Suprapubic skin (tissue), 4 donors: ENCODE data around the gene RSPH10B2. TPM values are rescaled to one million over a fixed set of nuclear protein-coding genes. Genes with fewer than 3 reads are reported as not detected.
"Not testable (repeated sequence)": the region's sequence is repeated elsewhere in the genome, so short reads cannot be mapped to it uniquely, and the experiment has no call there.

ENCODE experiments used
- DNase-seq, 2 donors: peaks; one replicate each; pipeline ENCODE4 v3.0.0-alpha.2; 2019; ENCODE audit warnings: low spot score in 2 of 2
- H3K27ac ChIP-seq: fragments of 200-600 bp; sonication (generic); one replicate; pipeline ENCODE4 v1.5.1; 2019
- H3K27me3 ChIP-seq: fragments of 200-600 bp; sonication (generic); one replicate; pipeline ENCODE4 v1.5.1; 2019
- H3K36me3 ChIP-seq: fragments of 200-600 bp; sonication (generic); one replicate; pipeline ENCODE4 v1.5.1; 2019
- H3K4me1 ChIP-seq: fragments of 200-600 bp; sonication (generic); one replicate; pipeline ENCODE4 v1.5.1; 2019
- H3K4me3 ChIP-seq: fragments of 200-600 bp; sonication (generic); one replicate; pipeline ENCODE4 v1.5.1; 2019; ENCODE audit warnings: mild to moderate bottlenecking
- H3K9me3 ChIP-seq: fragments of 200-600 bp; sonication (generic); one replicate; pipeline ENCODE4 v1.5.1; 2019
- EP300 ChIP-seq: sonication (generic); formaldehyde crosslinking; IDR thresholded peaks from one replicate; pipeline ENCODE4 v1.6.1; 2017; ENCODE audit warnings: antibody characterized with exemption
- POLR2A ChIP-seq, 2 donors: fragments of 450-650 bp; IDR thresholded peaks; one replicate each; pipeline ENCODE4 v1.6.1; 2017; ENCODE audit warnings: antibody characterized with exemption in 2 of 2, mild to moderate bottlenecking in 2 of 2, moderate library complexity in 2 of 2
- POLR2AphosphoS5 ChIP-seq, 3 donors: sonication (generic); formaldehyde crosslinking; IDR thresholded peaks; one replicate each; pipeline ENCODE4 v1.6.1; 2017; ENCODE audit warnings: antibody characterized with exemption in 3 of 3
- WGBS: methylation state at CpG from one replicate; pipeline ENCODE4 v1.1.5; 2018; 5-methylcytosine and 5-hydroxymethylcytosine counted together
- total RNA-seq, 4 donors: library from RNA; depleted of rRNA; stranded (reverse); fragments of >200 nt; gene quantifications; one replicate each; pipeline ENCODE4 v1.1.0, GENCODE V29; 2016
- TF ChIP-seq, protein P1 (sequence below), 2 donors: fragments of 200-600 bp in 1 of 2; fragments of 450-650 bp in 1 of 2; sonication (generic) in 1 of 2; IDR thresholded peaks; one replicate each; pipeline ENCODE4 v1.5.1; 2016 to 2019; ENCODE audit warnings: antibody characterized with exemption in 2 of 2, mild to moderate bottlenecking in 1 of 2, moderate library complexity in 1 of 2

Gene RSPH10B2
- total RNA-seq, 4 donors from 2014 or later: not detected

DNA sequence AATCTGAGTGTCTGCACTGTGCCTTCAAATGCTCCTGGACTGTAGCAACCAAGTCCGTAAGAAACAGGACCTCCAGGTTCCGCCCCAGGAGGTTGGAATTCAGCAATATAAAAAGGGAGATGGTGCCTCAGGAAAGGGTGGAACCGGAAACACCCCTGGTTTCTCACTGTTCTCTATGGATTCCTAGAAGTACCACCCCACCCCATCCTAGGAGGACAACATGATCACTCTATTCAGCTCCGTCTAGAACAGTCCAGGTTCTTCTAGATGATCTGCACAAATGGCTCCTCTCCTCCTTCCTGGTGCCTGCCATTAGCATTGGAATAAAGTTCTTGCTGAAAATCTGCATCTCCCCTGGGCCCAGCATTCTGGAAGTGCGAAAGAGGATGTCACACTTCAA lies 39.5 kb upstream of the RSPH10B2 start:
- Histone ChIP-seq H3K27ac (no peak overlapping the region), H3K27me3 (peaks cover 18% of the 10 kb centered on the region), H3K4me1 (no peaks in the 10 kb centered on the region), H3K9me3 (no peaks in the 10 kb centered on the region), H3K36me3 (no peaks in the 10 kb centered on the region), H3K4me3 (no peak overlapping the region)
- WGBS: 79% methylated on average over 5 of the region's 5 CpGs
- no peak for TF ChIP-seq POLR2A (IDR thresholded peaks at IDR 0.05)
- TF ChIP-seq EP300: no peak
- TF ChIP-seq, protein P1, sequence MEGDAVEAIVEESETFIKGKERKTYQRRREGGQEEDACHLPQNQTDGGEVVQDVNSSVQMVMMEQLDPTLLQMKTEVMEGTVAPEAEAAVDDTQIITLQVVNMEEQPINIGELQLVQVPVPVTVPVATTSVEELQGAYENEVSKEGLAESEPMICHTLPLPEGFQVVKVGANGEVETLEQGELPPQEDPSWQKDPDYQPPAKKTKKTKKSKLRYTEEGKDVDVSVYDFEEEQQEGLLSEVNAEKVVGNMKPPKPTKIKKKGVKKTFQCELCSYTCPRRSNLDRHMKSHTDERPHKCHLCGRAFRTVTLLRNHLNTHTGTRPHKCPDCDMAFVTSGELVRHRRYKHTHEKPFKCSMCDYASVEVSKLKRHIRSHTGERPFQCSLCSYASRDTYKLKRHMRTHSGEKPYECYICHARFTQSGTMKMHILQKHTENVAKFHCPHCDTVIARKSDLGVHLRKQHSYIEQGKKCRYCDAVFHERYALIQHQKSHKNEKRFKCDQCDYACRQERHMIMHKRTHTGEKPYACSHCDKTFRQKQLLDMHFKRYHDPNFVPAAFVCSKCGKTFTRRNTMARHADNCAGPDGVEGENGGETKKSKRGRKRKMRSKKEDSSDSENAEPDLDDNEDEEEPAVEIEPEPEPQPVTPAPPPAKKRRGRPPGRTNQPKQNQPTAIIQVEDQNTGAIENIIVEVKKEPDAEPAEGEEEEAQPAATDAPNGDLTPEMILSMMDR (IDR thresholded peaks at IDR 0.05): no peak
- TF ChIP-seq POLR2AphosphoS5 (IDR thresholded peaks at IDR 0.05): no peak
- no peak for DNase-seq

DNA sequence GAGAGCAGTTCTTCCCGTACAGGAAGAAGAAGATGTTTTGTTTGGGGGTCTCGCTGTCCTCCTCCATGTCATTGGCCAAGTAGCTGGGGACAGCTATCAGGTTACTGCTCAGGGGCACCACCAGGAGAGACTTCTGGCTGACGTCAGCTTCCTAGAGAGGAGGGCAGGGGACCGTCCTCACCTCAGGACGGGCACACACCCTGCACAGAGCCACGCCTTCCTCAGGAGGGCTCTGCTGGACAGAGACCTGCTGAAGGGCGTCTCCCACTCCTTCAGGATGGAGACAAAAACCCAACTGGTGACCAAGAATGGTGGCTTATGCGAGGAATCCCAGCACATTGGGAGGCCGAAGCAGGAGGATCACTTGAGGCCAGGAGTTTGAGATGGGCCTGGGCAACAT lies 38.0 kb upstream of the RSPH10B2 start:
- not testable (repeated sequence) for H3K27ac ChIP-seq, H3K9me3 ChIP-seq, H3K4me1 ChIP-seq, H3K36me3 ChIP-seq, H3K4me3 ChIP-seq, DNase-seq
- WGBS: 92% methylated on average over 6 of the region's 9 CpGs
- peaks cover 18% of the 10 kb centered on the region for H3K27me3 ChIP-seq

DNA sequence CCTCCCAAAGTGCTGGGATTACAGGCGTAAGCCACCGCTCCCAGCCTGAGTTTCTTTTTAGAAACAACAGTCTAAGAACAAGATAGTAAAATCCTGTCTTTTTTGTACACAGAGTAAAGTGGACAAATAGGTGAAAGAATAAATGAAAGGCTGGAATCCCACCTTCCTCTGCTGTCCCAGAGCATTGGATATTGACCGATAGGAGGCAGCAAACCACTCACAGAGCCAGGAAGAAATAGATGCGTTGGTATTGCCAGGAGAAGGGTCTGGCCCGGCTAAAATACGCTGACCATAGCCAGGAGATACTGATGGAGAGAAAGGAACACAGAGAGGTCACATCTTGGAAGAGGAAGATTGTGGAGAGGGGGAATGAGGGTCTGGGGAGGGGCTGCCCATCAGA lies 35.8 kb upstream of the RSPH10B2 start:
- no peaks in the 10 kb centered on the region for H3K36me3 ChIP-seq
- H3K4me1 ChIP-seq: no peaks in the 10 kb centered on the region
- no peaks in the 10 kb centered on the region for H3K9me3 ChIP-seq
- DNase-seq: no peak
- peaks cover 21% of the 10 kb centered on the region for H3K27me3 ChIP-seq
- H3K27ac ChIP-seq: no peak overlapping the region
- H3K4me3 ChIP-seq: no peak overlapping the region
- 58% methylated on average over 6 of the region's 6 CpGs for WGBS
- TF ChIP-seq EP300: no peak
- TF ChIP-seq POLR2A (IDR thresholded peaks at IDR 0.05): no peak
- no peak for TF ChIP-seq POLR2AphosphoS5 (IDR thresholded peaks at IDR 0.05)

DNA sequence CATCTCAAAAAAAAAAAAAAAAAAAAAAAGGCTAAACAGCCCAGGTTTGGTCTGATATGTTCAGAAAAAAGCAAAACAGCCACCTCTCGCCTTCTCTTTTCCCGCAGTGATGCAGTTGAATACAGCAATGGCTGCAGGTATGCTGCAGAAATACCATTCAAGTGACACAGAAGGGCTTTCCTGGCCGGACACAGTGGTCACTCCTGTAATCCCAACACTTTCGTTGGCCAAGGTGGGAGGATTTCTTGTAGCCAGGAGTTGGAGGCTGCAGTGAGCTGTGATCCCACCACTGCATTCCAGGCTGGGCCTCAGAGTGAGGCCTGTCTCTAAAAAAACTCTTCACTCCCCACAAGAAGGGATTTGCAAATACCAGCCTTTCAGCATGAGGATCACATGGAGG lies 29.6 kb upstream of the RSPH10B2 start:
- not testable (repeated sequence) for H3K36me3 ChIP-seq, H3K27me3 ChIP-seq, H3K4me1 ChIP-seq, H3K27ac ChIP-seq, H3K4me3 ChIP-seq, H3K9me3 ChIP-seq, DNase-seq
- WGBS: 82% methylated on average over 4 of the region's 4 CpGs

DNA sequence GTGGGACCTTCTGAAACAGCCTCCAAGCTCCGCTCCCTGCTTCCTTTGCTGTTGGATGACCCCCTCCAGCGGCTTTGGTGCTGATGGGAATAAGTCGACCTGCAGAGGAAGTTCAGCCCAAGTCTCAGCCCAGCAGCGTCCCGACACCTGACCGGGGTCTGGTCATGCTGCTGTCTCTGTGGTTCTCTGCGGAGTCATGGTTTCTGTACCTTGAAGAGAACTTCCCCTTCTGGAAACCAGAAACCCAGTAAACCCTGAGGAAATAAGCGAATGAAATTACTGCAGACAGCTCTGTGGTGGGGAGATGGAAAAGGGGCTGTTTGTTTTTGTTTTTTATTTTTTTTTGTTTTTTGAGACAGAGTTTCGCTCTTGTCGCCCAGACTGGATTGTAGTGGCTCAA lies 28.9 kb upstream of the RSPH10B2 start:
- Histone ChIP-seq H3K4me3 (no peak overlapping the region), H3K27ac (no peak overlapping the region), H3K36me3 (no peaks in the 10 kb centered on the region), H3K4me1 (peaks cover 2% of the 10 kb centered on the region), H3K27me3 (peaks cover 6% of the 10 kb centered on the region), H3K9me3 (no peaks in the 10 kb centered on the region)
- DNase-seq: no peak
- 78% methylated on average over 9 of the region's 10 CpGs for WGBS
- TF ChIP-seq, protein P1 (IDR thresholded peaks at IDR 0.05): no peak
- TF ChIP-seq EP300 (no peak), POLR2A (IDR thresholded peaks at IDR 0.05) (no peak), POLR2AphosphoS5 (IDR thresholded peaks at IDR 0.05) (no peak)

DNA sequence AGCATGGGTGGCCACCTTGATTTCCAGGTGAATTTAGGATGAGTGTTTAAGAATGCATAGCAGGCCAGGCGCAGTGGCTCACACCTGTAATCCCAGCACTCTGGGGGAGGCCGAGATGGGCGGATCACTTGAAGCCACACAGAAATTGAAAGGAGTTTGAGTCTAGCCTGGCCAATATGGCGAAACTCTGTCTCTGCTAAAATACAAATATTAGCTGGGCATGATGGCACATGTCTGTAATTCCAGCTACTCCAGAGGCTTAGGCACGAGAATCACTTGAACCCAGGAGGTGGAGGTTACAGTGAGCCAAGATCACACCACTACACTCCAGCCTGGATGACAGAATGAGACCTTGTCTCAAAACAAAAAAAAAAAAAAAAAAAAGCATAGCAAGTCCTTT lies 27.6 kb upstream of the RSPH10B2 start:
- H3K4me3 ChIP-seq, H3K9me3 ChIP-seq, DNase-seq, H3K27me3 ChIP-seq, H3K27ac ChIP-seq, H3K36me3 ChIP-seq: not testable (repeated sequence)
- peaks cover 12% of the 10 kb centered on the region for H3K4me1 ChIP-seq
- WGBS: 67% methylated on average over 5 of the region's 5 CpGs

DNA sequence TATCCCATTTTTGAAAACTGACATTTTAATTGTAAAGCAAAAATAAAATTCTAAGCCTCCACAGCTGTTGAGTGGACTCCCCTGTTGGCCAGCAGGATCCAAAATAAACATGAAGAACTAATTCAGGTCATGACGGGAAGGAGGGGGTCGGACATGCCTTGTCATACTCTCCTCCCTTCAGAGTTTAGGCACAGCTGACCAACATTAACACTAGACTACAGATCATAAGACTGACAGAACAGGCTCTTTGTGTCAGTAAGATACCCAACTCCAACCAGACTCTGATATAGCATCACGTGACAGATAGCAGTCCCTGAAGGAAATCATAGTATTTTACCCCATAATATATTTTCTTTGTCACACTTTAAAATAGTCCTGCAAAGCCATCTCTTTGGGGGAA lies 26.2 kb upstream of the RSPH10B2 start:
- no peak overlapping the region for H3K4me3 ChIP-seq
- H3K27me3 ChIP-seq: peaks cover 4% of the 10 kb centered on the region
- no peak for DNase-seq
- no peaks in the 10 kb centered on the region for H3K9me3 ChIP-seq
- peaks cover 14% of the 10 kb centered on the region for H3K4me1 ChIP-seq
- H3K36me3 ChIP-seq: no peaks in the 10 kb centered on the region
- TF ChIP-seq EP300: no peak
- TF ChIP-seq POLR2AphosphoS5 (IDR thresholded peaks at IDR 0.05): no peak
- TF ChIP-seq, protein P1 (IDR thresholded peaks at IDR 0.05): no peak
- no peak for TF ChIP-seq POLR2A (IDR thresholded peaks at IDR 0.05)
- H3K27ac ChIP-seq: no peak overlapping the region
- 89% methylated on average over 3 of the region's 3 CpGs for WGBS

DNA sequence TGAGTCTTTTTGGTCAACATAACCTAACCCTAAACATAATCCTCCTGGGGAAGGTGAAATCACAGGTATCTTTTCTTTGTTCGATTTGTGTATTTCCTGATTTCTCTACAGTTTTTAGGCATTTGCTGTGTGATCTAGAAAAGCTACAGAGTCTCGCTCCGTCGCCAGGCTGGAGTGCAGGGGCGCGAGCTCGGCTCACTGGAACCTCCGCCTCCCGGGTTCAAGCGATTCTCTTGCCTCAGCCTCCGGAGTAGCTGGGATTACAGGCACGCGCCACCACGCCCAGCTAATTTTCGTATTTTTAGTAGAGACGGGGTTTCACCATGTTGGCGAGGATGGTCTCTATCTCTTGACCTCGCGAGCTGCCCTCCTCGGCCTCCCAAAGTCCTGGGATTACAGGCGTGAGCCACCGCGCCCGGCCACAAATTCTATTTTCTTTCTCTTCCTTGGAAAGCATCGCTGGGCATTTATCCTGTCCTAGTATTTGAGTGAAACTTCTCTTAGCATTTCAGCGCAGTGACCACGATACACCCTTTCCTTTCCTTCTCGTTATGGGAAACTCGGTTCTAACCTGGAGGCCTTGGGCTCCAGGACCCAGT lies 24.9 kb upstream of the RSPH10B2 start:
- not testable (repeated sequence) for H3K9me3 ChIP-seq, DNase-seq, H3K27me3 ChIP-seq, H3K36me3 ChIP-seq
- WGBS: 66% methylated on average over 29 of the region's 29 CpGs
- Histone ChIP-seq H3K4me1 (peaks cover 14% of the 10 kb centered on the region), H3K27ac (peak overlapping the region; percentile 71), H3K4me3 (peak overlapping the region; percentile 86)
